Measurements from ENCODE around the gene HLA-DOB. TPM values are rescaled to one million over a fixed set of nuclear protein-coding genes. Genes with fewer than 3 reads are reported as not detected.

The HLA-DOB gene
- total RNA-seq, 2 donors from 2014 or later = not detected

- peaks cover 35% of the 10 kb centered on the region for H3K27me3 ChIP-seq (ENCODE audit: control insufficient read depth, insufficient read depth, low read length, poor library complexity, severe bottlenecking)
- no peak overlapping the region for H3K27ac Mint-ChIP-seq
- no peak overlapping the region for H3K4me3 ChIP-seq (ENCODE audit: low read length)
- WGBS, 2 experiments (ENCODE audit: insufficient coverage in 1 of 2, insufficient read length in 1 of 2) = 84 to 90% methylated on average over 5 of the region's 5 CpGs
- no peak overlapping the region for H3K4me3 Mint-ChIP-seq
- peaks cover 17% of the 10 kb centered on the region for H3K27me3 Mint-ChIP-seq (ENCODE audit: insufficient read depth)
- H3K36me3 ChIP-seq (ENCODE audit: control insufficient read depth, insufficient read depth, low read length) = no peaks in the 10 kb centered on the region
- no peak for DNase-seq
- H3K36me3 Mint-ChIP-seq (ENCODE audit: low read depth) = no peaks in the 10 kb centered on the region
- H3K4me1 Mint-ChIP-seq = peaks cover 4% of the 10 kb centered on the region
- H3K9me3 ChIP-seq (ENCODE audit: control insufficient read depth, low read length) = no peaks in the 10 kb centered on the region
- H3K4me1 ChIP-seq (ENCODE audit: control insufficient read depth, insufficient read depth, low read length) = no peaks in the 10 kb centered on the region
- no peak for TF ChIP-seq CTCF (conservative IDR thresholded peaks at IDR 0.05)
- no peaks in the 10 kb centered on the region for H3K9me3 Mint-ChIP-seq
- no peak overlapping the region for H3K9ac ChIP-seq (ENCODE audit: extremely low read depth, low read length, poor library complexity, severe bottlenecking)
- H3K27ac ChIP-seq (ENCODE audit: low read depth, low read length) = no peak overlapping the region
Observed at GRCh38 chr6:32833664-32834063, 16.9 kb upstream of the HLA-DOB start.

- H3K27ac Mint-ChIP-seq = no peak overlapping the region
- no peak for TF ChIP-seq CTCF (conservative IDR thresholded peaks at IDR 0.05)
- no peak overlapping the region for H3K27ac ChIP-seq (ENCODE audit: low read depth, low read length)
- H3K9ac ChIP-seq (ENCODE audit: extremely low read depth, low read length, poor library complexity, severe bottlenecking) = no peak overlapping the region
- H3K9me3 ChIP-seq (ENCODE audit: control insufficient read depth, low read length) = no peaks in the 10 kb centered on the region
- no peaks in the 10 kb centered on the region for H3K4me1 ChIP-seq (ENCODE audit: control insufficient read depth, insufficient read depth, low read length)
- no peaks in the 10 kb centered on the region for H3K36me3 Mint-ChIP-seq (ENCODE audit: low read depth)
- 93 to 95% methylated on average over 11 to 13 of the region's 13 CpGs for WGBS, 2 experiments (ENCODE audit: insufficient coverage in 1 of 2, insufficient read length in 1 of 2)
- H3K4me1 Mint-ChIP-seq = peaks cover 4% of the 10 kb centered on the region
- no peak overlapping the region for H3K4me3 Mint-ChIP-seq
- DNase-seq = no peak
- H3K27me3 ChIP-seq (ENCODE audit: control insufficient read depth, insufficient read depth, low read length, poor library complexity, severe bottlenecking) = peaks cover 31% of the 10 kb centered on the region
- peaks cover 16% of the 10 kb centered on the region for H3K27me3 Mint-ChIP-seq (ENCODE audit: insufficient read depth)
- no peaks in the 10 kb centered on the region for H3K36me3 ChIP-seq (ENCODE audit: control insufficient read depth, insufficient read depth, low read length)
- no peaks in the 10 kb centered on the region for H3K9me3 Mint-ChIP-seq
- H3K4me3 ChIP-seq (ENCODE audit: low read length) = no peak overlapping the region
Observed at GRCh38 chr6:32832535-32832934, 15.7 kb upstream of the HLA-DOB start.

- Histone ChIP-seq H3K27me3 (ENCODE audit: control insufficient read depth, insufficient read depth, low read length, poor library complexity, severe bottlenecking) (peaks cover 15% of the 10 kb centered on the region), H3K36me3 (ENCODE audit: control insufficient read depth, insufficient read depth, low read length) (no peaks in the 10 kb centered on the region), H3K9ac (ENCODE audit: extremely low read depth, low read length, poor library complexity, severe bottlenecking) (no peak overlapping the region), H3K9me3 (ENCODE audit: control insufficient read depth, low read length) (no peaks in the 10 kb centered on the region), H3K4me1 (ENCODE audit: control insufficient read depth, insufficient read depth, low read length) (no peaks in the 10 kb centered on the region), H3K4me3 (ENCODE audit: low read length) (no peak overlapping the region), H3K27ac (ENCODE audit: low read depth, low read length) (no peak overlapping the region)
- Mint-ChIP-seq H3K36me3 (ENCODE audit: low read depth) (no peaks in the 10 kb centered on the region), H3K27ac (no peak overlapping the region), H3K27me3 (ENCODE audit: insufficient read depth) (peaks cover 5% of the 10 kb centered on the region), H3K4me1 (peaks cover 1% of the 10 kb centered on the region), H3K9me3 (no peaks in the 10 kb centered on the region), H3K4me3 (no peak overlapping the region)
- WGBS, 2 experiments (ENCODE audit: insufficient coverage in 1 of 2, insufficient read length in 1 of 2) = 83% methylated on average over 1 to 5 of the region's 5 CpGs
- DNase-seq = no peak
- TF ChIP-seq CTCF (conservative IDR thresholded peaks at IDR 0.05) = no peak
Observed at GRCh38 chr6:32830936-32831335, 14.1 kb upstream of the HLA-DOB start.
